Activated naive CD4-positive, alpha-beta T cell treated with anti-CD3 and anti-CD28 coated beads, Interleukin-2, amount 50 U/mL, for 24 hours (primary cell): ENCODE data around the gene MT1A.

Experiments
- H3K27ac Mint-ChIP-seq: one replicate; pipeline ENCODE4 v1.8.0; 2021; ENCODE audit warnings: mild to moderate bottlenecking, mixed read lengths
- H3K27me3 Mint-ChIP-seq: one replicate; pipeline ENCODE4 v1.8.0; 2021; ENCODE audit warnings: mixed read lengths
- H3K36me3 Mint-ChIP-seq: one replicate; pipeline ENCODE4 v1.8.0; 2021; ENCODE audit warnings: mixed read lengths
- H3K4me1 Mint-ChIP-seq: one replicate; pipeline ENCODE4 v1.8.0; 2021; ENCODE audit warnings: mixed read lengths
- H3K4me3 Mint-ChIP-seq: one replicate; pipeline ENCODE4 v1.8.0; 2021; ENCODE audit warnings: mild to moderate bottlenecking, mixed read lengths
- H3K9me3 Mint-ChIP-seq: one replicate; pipeline ENCODE4 v1.8.0; 2021; ENCODE audit warnings: mixed read lengths

The MT1A gene

GRCh38 chr16:56689171-56689570 is 50.7 kb downstream of the MT1A start:
- Mint-ChIP-seq H3K36me3 (peaks cover 6% of the 10 kb centered on the region), H3K4me3 (no peak overlapping the region), H3K9me3 (no peaks in the 10 kb centered on the region), H3K4me1 (peaks cover 3% of the 10 kb centered on the region), H3K27me3 (no peaks in the 10 kb centered on the region), H3K27ac (no peak overlapping the region)
